CMK (cell line): ENCODE data around the gene ZMPSTE24.

ENCODE experiments used
- DNase-seq: peaks from one replicate; pipeline ENCODE4 v3.0.0-alpha.2; 2010; ENCODE audit warnings: low read depth

Gene ZMPSTE24

DNA sequence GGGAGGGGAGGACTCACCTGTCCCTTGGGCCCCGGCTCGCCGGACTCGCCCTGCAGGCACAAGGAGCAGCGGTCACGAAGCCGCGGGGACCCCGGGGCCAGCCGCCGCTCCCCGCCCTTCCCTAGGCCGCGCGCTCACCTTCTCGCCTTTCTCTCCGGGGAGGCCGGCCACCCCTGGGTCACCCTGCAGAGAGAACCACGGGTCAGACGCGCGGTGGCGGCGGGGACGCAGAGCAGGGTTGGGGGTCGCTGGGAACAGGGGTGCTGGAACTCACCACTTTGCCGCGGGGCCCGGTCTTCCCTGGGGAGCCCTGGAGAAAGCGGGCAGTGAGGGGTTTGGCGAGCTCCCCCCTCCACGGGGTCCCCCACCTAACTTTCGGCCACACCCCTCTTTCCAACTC lies 45.8 kb downstream of the ZMPSTE24 start:
- no peak for DNase-seq

DNA sequence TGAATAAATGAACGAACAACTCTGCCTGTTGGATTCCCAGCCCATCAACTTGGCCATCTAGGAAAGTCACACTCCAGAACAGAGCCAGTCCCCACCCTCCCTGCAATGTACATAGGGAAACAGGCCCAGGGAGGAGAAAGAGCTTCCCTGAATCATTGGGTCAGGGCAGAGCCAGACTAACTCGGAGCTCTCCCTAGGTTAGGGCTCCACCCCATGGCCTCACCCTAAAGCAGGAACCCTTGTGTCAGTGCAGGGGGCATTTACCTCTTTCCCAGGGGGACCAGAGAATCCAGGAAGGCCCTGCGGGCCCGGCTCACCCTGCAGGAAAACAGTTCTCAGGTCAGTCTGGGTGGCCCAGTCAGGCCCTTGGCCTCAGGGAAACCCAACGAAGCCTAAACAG lies 47.4 kb downstream of the ZMPSTE24 start:
- no peak for DNase-seq

DNA sequence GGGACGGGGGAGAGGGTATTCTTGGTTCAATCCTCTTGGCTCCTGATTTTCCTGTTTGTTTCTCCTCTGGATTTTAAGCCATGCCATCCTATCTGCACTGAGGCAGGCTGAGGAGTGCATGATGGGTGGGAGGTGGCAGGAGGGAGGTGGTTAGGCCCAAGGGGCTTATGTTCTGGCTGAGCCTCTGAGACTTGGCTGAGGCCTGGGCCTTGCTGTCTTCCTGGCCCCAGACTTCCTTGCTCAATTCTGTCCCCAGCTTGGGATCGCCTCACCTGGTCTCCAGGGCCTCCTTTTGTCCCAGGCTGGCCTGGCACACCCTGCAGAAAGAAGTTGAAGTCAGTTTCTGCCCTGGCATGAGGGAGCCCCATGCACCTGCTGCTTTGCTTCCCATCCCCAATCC lies 47.8 kb downstream of the ZMPSTE24 start:
- DNase-seq, result no peak

DNA sequence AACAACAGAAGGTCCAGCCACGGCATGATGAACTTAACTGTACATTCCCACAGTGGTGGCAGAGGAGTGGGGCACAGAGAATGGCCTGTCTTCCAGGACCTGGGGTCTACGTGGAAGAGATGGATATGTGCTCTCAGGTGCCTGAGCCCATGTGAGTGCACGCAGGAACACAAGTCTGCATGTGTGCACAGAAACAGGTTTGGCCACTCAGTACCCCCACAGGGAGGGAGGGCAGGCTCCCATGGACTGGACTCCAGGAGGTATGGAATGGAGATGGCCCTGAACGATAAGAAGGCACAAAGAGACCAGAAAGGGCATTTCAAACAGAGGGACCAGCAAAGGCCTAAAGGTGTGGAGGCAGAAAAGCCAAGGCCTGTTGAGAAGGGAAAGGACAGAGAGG lies 48.3 kb downstream of the ZMPSTE24 start:
- no peak for DNase-seq

DNA sequence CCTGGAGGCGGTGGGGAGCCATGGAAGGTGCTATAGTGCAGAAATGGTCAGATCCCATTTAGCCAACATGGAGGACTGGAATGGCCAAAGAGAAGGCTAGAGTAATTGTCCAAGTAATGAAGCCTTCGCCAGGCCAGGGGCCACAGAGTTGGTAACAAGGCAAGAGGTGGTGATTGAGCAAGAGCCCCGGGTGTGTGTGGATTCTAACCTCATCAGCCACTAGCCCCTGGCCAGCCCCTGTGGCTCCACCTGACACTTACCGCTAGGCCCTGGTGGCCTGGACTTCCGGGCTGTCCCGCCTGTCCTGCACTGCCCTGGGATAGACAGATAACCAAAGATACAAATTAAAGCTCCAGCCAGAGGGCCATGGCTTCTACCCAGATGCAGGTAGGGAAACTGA lies 49.1 kb downstream of the ZMPSTE24 start:
- no peak for DNase-seq

DNA sequence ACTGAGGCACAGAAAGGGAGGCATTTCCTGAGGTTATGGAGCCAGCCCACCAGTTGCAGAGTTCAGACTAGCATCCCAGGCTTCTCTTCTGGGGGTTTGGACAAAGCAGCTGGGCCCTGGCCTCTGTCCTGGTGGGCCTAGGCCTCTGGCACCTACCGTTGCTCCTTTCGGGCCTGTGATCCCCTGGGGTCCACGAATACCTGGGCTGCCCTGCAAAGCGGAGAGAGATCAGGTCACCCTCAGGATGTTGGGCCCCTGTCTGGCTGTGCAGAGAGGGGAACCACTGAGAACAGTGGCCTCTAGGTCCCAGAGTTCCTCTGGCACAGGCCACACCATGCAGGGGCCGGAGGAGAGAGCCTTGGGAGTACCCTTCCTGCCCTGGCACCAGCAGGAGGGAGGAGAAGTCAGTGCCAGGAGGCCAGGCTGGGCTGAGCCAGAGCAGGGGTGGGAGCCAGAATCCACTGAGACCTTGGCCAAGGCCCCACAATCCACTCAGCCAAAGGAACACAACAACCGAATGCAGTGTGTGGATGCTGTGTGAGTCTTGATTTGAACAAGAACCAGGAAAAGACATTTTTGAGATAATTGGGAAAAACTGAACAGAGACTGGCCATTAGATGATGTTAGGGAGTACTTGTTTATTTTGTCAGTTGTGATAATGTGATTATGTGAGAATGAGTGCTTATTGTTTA lies 50.1 kb downstream of the ZMPSTE24 start:
- no peak for DNase-seq

DNA sequence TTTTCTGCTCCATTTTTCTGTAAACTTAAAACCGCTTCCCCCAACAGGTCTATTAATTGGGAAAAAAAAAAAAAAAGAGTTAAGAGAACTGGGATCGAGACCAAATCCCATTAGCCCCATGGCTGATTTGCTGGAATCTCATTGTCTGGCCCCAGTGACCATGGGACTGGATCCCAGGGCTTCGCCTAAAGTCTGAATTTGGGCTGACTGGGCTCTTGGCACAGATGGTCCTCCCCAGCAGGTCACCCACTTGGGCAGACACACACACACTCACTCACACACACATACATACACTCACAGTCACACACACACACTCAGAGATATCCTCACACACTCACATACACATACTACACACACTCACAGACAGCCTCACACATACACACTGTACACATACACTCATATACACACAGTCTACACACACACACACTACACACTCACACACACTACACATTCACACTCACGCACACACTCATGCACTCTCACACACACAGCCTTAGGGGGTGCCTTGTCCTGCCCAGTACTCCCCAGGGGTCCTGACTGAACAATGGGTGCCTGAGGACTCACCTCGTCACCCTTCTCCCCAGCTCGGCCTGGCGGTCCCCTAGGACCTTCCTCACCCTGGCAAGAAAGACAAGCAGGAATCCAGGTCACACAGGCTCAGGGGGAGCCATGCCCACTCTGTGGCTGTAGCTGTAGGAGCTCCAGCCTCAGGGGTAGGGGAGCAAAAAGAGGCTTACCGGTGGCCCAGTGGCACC lies 51.5 kb downstream of the ZMPSTE24 start:
- DNase-seq, result no peak

DNA sequence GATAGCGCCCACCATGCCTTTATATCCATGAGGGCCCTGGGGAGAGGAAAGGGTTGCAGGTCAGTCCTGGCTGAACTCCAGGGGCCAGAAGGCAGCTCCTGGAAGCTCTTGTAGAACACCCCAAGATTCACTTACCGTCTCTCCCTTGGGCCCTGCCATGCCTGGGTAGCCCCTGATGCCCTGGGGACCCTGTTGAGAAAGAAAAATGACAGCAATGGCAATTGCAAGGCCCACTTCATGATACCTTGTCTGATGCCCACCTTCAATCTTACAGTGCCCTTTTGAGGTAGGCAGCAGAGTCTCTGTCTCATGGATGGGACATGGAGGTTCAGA lies 52.1 kb downstream of the ZMPSTE24 start:
- DNase-seq, result no peak

DNA sequence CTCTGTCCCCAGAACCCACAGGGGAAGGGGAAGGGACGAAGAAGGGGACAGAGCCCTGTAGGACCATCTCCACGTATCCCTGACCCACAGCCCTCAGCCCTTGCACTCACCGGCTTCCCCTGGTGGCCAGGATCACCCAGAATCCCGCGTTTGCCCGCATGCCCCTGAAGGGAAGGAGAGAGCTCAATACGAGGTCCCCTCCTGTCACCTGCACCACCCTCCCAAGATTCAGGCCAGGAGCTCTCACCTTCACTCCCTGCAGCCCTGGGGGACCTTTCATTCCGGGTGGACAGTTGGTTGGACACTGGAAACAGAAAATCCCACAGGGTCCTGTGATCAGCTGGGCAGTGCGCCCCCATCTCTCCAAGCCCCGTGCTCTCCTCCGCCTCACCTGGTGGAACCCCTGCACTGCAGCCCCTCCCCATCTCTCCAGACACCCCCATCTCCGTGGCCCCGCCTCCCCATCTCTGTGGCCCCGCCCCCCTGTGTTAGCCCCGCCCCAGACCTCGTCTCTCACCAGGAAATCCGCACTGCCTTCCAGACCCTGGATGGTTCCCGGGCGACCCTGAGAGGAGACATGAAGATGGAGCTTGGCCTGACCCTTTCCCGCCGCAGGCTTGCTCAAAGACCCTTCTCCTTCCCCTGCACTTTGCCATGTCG lies 53.1 kb downstream of the ZMPSTE24 start:
- DNase-seq, result no peak

DNA sequence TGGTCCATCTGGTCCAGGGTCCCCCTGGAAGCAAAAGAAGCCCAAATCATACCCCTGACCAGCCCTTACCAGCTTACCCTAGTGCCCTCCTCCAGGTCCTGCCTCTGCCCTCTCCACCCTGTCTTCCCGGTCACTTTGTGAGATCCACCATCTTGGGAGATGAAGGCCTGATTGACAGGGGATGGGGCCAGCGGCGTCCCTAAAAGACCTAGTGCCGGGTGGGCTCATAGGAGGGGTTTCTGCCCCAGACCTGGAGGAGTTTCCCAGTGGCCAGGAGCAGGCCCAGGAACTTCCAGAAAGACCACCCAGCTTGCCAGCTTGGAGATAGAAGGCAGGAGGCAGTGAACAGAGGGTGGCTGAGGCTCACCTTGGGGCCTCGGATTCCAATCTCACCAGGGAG lies 53.7 kb downstream of the ZMPSTE24 start:
- DNase-seq, result no peak

DNA sequence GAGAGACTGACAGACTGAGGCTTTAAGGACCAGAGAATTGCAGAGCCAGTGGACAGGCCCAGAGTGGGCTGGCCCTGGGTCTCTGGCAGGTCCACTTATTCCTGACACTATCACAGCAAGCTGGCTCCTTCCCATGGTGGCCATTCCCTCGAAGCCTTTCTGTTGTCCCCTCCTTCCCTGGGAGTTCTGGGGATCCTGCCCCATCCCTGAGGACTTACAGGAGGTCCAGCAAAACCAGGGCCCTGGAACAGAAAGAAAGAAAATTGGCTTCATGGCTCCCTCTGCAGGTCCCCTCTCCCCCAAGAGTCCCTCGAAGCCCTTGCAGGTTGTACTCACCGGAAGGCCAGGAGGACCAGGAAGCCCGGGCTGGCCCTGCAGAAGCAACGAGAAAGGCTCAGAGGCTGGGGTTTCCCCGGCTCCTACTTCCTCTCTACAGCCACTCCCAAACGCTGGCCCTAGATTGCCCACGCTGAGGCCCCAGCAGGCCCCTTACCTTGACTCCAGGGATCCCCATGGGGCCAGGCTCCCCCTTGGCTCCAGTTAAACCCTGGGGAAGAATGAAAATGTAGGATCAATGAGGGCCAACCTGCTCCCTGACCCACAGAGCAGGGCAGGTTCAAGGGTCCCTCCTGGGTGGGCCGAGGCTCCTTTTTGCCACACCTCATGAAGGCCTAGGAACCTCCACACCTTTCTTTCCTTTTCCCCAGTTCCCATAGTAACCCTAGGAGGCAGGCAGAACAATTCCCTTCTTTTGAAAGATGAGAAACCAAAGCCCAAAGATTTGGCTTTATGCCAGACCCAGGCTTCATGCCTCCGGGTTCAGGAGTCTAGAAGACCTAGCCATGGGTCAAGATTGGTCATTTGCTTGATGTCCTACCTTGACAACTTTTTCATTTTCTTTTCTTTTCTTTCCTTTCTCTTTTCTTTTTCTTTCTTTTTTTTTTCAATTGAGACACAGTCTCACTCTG lies 54.5 kb downstream of the ZMPSTE24 start:
- peak; percentile 77 for DNase-seq

DNA sequence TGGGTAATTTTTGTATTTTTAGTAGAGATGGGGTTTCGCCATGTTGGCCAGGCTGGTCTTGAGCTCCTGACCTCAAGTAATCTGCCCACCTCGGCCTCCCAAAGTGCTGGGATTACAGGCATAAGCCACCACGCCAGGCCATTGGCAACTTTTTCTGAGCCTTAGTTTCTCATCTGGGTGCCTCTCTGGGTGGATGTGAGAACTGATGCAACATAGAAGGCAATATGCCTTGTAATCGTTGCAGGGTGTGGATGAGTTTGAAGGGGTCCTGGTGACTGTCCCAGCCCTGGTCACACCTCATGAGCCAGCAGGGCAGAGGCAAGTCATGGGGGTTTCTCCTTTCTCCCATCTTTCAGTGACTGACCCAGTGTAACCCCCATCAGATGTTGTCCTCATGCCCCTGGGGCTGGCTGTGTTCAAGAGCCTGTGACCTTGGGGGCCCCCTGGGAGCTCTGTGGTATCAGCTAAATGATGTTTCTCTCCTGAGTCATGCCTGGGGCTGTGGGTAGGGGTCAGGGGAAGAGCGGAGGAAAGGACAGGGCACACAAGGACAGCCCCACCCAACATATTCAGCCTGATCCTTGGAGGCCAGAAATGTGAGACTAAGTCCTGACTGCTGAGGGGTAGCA lies 55.4 kb downstream of the ZMPSTE24 start:
- DNase-seq, result no peak

DNA sequence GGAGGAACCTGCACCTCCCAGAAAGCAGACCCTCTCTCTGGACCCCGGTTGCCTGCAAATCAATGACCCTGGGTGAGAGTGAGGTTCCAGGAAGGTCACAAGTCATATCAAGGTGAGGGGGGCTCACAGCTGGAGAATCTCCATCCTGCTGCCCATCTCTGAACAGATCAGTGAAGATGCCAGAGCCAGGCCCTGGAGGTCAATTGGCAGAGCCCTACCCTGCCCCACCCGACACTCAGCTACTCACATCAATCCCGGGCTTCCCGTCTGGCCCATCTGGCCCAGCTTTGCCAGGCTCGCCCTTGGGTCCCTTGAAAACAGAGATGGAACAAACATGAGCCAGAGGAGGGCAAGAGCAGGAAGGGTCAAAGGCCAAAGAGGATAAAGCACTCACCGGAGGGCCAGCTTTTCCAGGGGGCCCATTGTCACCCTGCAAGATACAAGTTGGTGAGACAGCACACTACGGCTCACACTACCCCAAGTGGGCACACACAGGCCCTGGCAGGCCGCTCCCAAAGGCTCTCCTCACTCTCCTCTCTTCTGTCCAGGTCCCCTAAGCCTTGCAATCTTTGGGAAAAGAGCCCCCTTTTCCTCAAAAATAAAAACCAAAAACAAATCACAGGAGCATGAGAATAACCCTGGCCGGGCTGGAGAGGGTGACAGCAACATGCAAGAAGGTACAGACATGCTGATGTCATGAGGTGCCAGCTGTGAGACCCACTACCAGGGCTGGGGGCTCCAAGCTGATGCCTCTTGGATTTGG lies 56.1 kb downstream of the ZMPSTE24 start:
- no peak for DNase-seq

DNA sequence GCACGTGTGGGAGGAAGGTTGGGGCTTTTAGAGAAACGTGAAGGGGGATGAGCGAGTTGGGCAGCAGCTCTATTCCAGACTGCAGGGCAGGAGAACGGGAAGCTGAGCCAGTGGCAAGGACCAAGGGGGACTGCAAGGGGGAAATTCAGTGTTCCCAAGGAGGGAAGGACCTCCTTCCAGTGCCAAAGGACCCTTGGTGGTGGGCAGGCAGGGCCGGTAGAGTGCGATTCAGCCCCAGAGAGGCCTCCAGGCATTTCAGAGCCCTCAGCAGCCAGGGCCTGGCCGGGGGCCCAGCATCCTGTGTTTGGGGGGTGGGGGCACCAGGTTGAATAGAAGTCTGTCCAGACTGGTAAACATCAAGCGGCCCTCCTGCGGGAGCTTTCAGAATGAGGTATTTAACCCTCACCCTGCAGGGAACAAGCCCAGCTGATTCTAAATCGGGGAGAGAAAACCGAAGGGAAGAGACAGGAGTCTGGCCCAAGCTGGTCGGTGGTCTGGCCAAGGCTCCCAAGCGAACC lies 56.7 kb downstream of the ZMPSTE24 start:
- DNase-seq, result no peak

DNA sequence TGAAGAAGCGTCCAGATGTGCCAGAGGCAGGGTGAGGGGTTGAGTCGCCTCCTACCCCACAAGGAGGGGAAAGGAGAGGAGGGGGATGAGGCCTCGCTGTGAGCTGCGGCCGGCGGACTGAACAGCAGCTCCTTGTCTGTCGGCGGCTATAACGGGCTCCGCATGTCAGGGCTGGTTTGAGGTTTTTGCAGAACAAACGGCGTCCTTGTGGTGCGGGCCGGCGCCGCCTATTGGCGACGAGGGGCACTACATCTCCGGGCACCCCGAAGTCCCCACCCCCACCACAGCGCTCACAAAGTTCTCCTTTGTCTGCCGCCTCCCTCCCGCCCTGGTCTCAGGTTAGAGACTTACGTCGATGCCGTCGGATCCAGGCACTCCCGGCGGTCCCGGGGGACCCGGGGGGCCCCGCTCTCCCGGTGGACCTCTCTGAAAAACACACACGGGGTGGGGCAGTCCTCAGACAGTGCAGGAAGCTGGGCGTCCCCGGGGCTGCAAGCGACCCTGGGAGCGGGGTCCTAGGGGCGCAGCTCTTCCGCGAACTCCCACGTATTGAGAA lies 57.3 kb downstream of the ZMPSTE24 start:
- peak; percentile 81 for DNase-seq

DNA sequence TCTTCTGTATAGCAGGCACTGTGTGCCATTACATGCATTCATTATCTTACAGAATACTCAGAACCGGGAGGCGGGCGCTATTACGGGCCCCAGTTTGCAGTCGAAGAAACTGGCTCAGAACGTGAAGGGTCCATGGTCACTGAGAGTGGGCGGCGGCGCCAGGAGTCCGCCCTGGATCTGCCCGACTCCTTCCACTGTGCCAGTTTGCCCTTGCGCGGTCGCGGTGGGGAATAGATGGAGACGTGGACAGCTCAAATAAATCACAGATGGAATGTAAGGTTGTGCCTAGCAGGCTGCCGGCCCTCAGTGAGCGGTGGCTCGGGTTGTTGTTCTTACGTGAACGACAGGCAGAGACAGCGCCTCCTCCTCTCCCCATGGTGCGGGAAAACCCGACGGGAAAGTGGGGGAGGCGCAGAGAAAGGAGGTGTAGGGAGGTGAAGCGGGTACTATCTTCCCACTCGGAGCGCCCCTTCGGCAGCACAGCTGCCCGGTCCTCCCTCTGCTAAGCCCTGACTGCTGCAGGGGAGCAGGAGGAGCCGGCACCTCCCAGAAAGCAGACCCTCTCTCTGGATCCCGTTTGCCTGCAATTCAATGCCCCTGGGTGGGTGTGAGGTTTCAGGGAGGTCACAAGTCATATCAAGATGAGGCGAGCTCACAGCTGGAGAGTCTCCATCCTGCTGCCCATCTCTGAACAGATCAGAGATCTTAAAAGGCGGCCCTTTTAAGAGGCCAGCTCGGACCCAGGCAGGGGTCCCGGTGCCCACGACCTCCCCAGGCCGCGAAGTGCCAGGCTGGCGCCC lies 58.0 kb downstream of the ZMPSTE24 start:
- DNase-seq, result no peak

DNA sequence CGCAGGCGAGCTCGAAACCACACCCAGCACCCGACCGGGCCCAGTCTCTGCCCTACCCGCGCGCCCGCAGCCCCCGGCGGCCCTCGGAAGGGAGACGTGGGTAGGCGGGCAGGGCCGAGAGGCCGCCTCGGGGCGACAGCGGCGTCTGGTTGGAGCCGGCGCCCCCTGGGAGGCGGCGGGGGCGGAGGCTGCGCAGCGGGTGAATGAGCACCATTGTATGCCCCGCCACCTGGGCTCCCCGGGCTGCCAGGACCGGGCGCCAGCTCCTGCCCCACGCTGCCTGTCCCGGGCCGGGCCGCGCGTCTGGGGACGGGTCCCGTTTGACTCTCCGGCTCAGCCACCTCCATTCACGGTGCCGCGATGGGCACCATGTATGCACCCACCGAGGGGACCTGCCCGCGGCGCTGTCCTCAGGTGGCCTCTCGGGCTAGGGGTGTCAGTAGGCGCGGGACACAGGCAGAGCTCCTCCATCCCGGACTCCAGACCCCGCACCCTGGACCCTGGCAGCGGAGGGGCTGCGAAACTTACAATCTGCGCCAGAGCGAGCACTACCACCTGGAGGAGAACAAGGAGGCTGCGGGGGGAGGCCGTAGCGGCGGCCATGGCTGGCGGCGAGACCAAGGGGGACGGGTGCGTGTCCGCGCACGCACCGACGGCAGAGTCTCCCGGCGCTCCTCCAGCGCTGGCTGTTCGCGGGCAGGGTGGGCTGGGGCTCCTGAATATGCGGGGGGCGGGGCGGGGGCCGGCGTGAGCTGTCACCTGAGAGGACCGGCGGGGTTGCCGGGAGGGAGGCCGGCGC lies 58.8 kb downstream of the ZMPSTE24 start, which contains the start of gene COL9A2:
Gene COL9A2, minus strand, starts transcription at position 692 of the 799 bp plus-strand sequence. Its CDS starts 89 bp downstream, at position 603.
- DNase-seq, result no peak

DNA sequence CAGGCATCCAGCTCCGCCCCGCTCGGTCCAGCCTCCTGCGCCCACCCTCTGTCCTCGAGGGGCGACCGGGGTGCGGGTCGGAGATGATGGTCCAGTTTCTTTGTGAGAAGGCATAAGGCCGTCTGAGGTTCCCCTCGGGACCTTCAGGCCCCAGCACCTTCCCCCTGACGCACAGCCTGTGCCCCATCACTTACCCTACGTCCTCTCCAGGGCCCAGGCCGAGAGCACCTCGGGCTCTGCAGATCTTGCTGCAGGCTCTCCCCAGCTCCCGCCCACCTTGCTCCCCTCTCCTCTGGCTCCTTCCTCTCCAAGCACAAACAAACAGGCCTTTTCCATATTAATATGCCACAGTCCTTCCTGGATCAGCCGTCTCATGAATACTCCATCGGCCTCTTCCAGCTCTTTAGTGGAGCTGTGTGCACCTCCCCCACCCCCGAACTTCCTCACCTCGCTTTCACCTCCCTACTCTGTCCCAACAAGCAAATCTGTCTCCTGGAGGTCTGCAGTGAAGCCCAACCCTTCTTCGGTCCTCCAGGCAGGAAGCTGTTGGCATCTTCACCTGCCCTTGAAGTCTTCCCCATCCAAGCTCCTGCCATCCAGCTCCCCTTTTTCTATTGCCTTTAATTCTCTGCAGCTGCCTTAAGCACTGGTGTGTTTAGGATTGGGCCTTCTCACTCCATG lies 59.5 kb downstream of the ZMPSTE24 start:
- DNase-seq, result no peak
